ENCODE results near the gene CATSPERD.
"Not testable (repeated sequence)": the region's sequence is repeated elsewhere in the genome, so short reads cannot be mapped to it uniquely, and the experiment has no call there.

CATSPERD gene

GRCh38 chr19:5772416-5772815 lies 52.0 kb downstream of the CATSPERD start:
- no peak for ATAC-seq
- no peak for DNase-seq
- Mint-ChIP-seq H3K9me3 (no peaks in the 10 kb centered on the region), H3K27ac (no peak overlapping the region), H3K4me3 (no peak overlapping the region), H3K36me3 (ENCODE audit: low read depth) (no peaks in the 10 kb centered on the region), H3K27me3 (peaks cover 2% of the 10 kb centered on the region), H3K4me1 (no peaks in the 10 kb centered on the region)

- Mint-ChIP-seq H3K9me3 (no peaks in the 10 kb centered on the region), H3K4me1 (no peaks in the 10 kb centered on the region), H3K4me3 (no peak overlapping the region), H3K36me3 (ENCODE audit: low read depth) (no peaks in the 10 kb centered on the region), H3K27ac (no peak overlapping the region), H3K27me3 (peaks cover 2% of the 10 kb centered on the region)
- ATAC-seq (no peak), DNase-seq (no peak)
Observed at GRCh38 chr19:5773276-5773675, 52.8 kb downstream of the CATSPERD start.

GRCh38 chr19:5774921-5775320 lies 54.5 kb downstream of the CATSPERD start:
- Mint-ChIP-seq H3K27me3 (peaks cover 2% of the 10 kb centered on the region), H3K9me3 (no peaks in the 10 kb centered on the region), H3K4me1 (no peaks in the 10 kb centered on the region), H3K4me3 (no peak overlapping the region), H3K36me3 (ENCODE audit: low read depth) (no peaks in the 10 kb centered on the region), H3K27ac (no peak overlapping the region)
- ATAC-seq = no peak
- no peak for DNase-seq

- Mint-ChIP-seq H3K27me3 (peaks cover 2% of the 10 kb centered on the region), H3K4me1 (no peaks in the 10 kb centered on the region), H3K4me3 (no peak overlapping the region), H3K9me3 (no peaks in the 10 kb centered on the region), H3K27ac (no peak overlapping the region), H3K36me3 (ENCODE audit: low read depth) (no peaks in the 10 kb centered on the region)
- ATAC-seq (no peak), DNase-seq (no peak)
Observed at GRCh38 chr19:5775668-5776309, 55.4 kb downstream of the CATSPERD start.

- DNase-seq (no peak), ATAC-seq (no peak)
- H3K4me1 Mint-ChIP-seq = no peaks in the 10 kb centered on the region
Observed at GRCh38 chr19:5778402-5778801, 58.0 kb downstream of the CATSPERD start.

GRCh38 chr19:5780916-5781315 lies 60.5 kb downstream of the CATSPERD start:
- DNase-seq; H3K27ac Mint-ChIP-seq; H3K36me3 Mint-ChIP-seq (ENCODE audit: low read depth); H3K4me3 Mint-ChIP-seq; ATAC-seq; H3K4me1 Mint-ChIP-seq; H3K27me3 Mint-ChIP-seq; H3K9me3 Mint-ChIP-seq: not testable (repeated sequence)

More at GRCh38 chr19:5778402-5778801, 58.0 kb downstream of the CATSPERD start:
- Mint-ChIP-seq H3K27ac (no peak overlapping the region), H3K9me3 (no peaks in the 10 kb centered on the region), H3K4me3 (no peak overlapping the region), H3K27me3 (peaks cover 2% of the 10 kb centered on the region), H3K36me3 (ENCODE audit: low read depth) (no peaks in the 10 kb centered on the region)

- ATAC-seq (no peak), DNase-seq (no peak)
- no peak overlapping the region for H3K4me3 Mint-ChIP-seq
- no peaks in the 10 kb centered on the region for H3K4me1 Mint-ChIP-seq
- H3K27me3 Mint-ChIP-seq = no peaks in the 10 kb centered on the region
- H3K9me3 Mint-ChIP-seq = no peaks in the 10 kb centered on the region
- H3K36me3 Mint-ChIP-seq (ENCODE audit: low read depth) = peaks cover 12% of the 10 kb centered on the region
- H3K27ac Mint-ChIP-seq = no peak overlapping the region
Observed at GRCh38 chr19:5782322-5782721, 61.9 kb downstream of the CATSPERD start.

GRCh38 chr19:5782945-5783919 lies 62.8 kb downstream of the CATSPERD start:
- Mint-ChIP-seq H3K9me3 (no peaks in the 10 kb centered on the region), H3K4me3 (no peak overlapping the region), H3K27ac (no peak overlapping the region), H3K4me1 (no peaks in the 10 kb centered on the region), H3K36me3 (ENCODE audit: low read depth) (peaks cover 16% of the 10 kb centered on the region), H3K27me3 (no peaks in the 10 kb centered on the region)
- ATAC-seq = no peak
- no peak for DNase-seq

GRCh38 chr19:5784581-5785147 lies 64.2 kb downstream of the CATSPERD start, which contains the start of gene PRR22:
Gene PRR22 (minus strand): TSS chr19:5784746. CDS start chr19:5784660, 86 bp downstream.
- H3K27ac Mint-ChIP-seq = no peak within 1 kb of the TSS
- no peak within 1 kb of the TSS for H3K4me3 Mint-ChIP-seq
- peaks cover 25% of the 10 kb centered on the region for H3K36me3 Mint-ChIP-seq (ENCODE audit: low read depth)

GRCh38 chr19:5785423-5785822 lies 65.0 kb downstream of the CATSPERD start:
- Mint-ChIP-seq H3K27me3 (no peaks in the 10 kb centered on the region), H3K4me1 (peaks cover 5% of the 10 kb centered on the region), H3K27ac (no peak overlapping the region), H3K36me3 (ENCODE audit: low read depth) (peaks cover 31% of the 10 kb centered on the region), H3K4me3 (no peak overlapping the region), H3K9me3 (no peaks in the 10 kb centered on the region)
- DNase-seq = no peak
- no peak for ATAC-seq

More at GRCh38 chr19:5784581-5785147, 64.2 kb downstream of the CATSPERD start, which contains the start of gene PRR22:
- no peaks in the 10 kb centered on the region for H3K4me1 Mint-ChIP-seq
- no peak for DNase-seq
- H3K27me3 Mint-ChIP-seq = no peaks in the 10 kb centered on the region
- ATAC-seq = no peak
- H3K9me3 Mint-ChIP-seq = no peaks in the 10 kb centered on the region

- ATAC-seq = no peak
- Mint-ChIP-seq H3K4me1 (peaks cover 13% of the 10 kb centered on the region), H3K4me3 (no peak overlapping the region), H3K9me3 (no peaks in the 10 kb centered on the region), H3K27ac (no peak overlapping the region), H3K36me3 (ENCODE audit: low read depth) (peaks cover 37% of the 10 kb centered on the region), H3K27me3 (peaks cover 3% of the 10 kb centered on the region)
- DNase-seq = no peak
Observed at GRCh38 chr19:5786593-5787408, 66.4 kb downstream of the CATSPERD start.

- Mint-ChIP-seq H3K36me3 (ENCODE audit: low read depth) (peaks cover 37% of the 10 kb centered on the region), H3K9me3 (no peaks in the 10 kb centered on the region), H3K27ac (no peak overlapping the region), H3K27me3 (peaks cover 3% of the 10 kb centered on the region), H3K4me3 (no peak overlapping the region), H3K4me1 (peaks cover 13% of the 10 kb centered on the region)
- no peak for DNase-seq
- ATAC-seq = no peak
Observed at GRCh38 chr19:5787409-5788182, 67.2 kb downstream of the CATSPERD start.

- no peak for DNase-seq
- peaks cover 37% of the 10 kb centered on the region for H3K36me3 Mint-ChIP-seq (ENCODE audit: low read depth)
- no peak for ATAC-seq
- H3K27me3 Mint-ChIP-seq = peaks cover 3% of the 10 kb centered on the region
- H3K4me1 Mint-ChIP-seq = peaks cover 13% of the 10 kb centered on the region
- no peak overlapping the region for H3K27ac Mint-ChIP-seq
- H3K9me3 Mint-ChIP-seq = no peaks in the 10 kb centered on the region
- no peak overlapping the region for H3K4me3 Mint-ChIP-seq
Observed at GRCh38 chr19:5788422-5788821, 68.0 kb downstream of the CATSPERD start.
